ENCODE results near the gene KRTAP17-1.
"Not testable (repeated sequence)": the region's sequence is repeated elsewhere in the genome, so short reads cannot be mapped to it uniquely, and the experiment has no call there.

Gene KRTAP17-1

DNA sequence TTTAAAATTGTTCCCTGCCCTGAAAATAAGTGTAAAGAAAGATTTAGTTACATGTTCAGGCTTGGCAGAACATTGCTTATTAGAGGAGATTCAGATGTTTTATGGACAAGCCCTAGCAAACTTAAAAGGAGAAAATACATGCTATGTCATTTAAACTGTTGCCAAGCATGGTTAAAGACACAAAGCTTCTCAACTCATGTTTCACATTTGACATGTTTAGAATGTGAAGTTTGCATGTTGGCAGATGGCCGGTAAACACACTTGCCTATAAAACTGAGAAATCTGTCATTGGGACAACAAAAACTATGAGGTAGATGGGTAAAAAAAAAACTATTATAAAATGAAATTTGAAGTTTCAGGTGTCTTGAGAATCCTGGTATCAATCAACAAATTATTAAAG is 18.7 kb downstream of the KRTAP17-1 start:
- H3K4me3 ChIP-seq (ENCODE audit: low read depth, low read length) = no peak overlapping the region
- peaks cover 89% of the 10 kb centered on the region for H3K27me3 ChIP-seq (ENCODE audit: insufficient read depth, low read depth, severe bottlenecking)
- no peaks in the 10 kb centered on the region for H3K36me3 ChIP-seq
- H3K27ac ChIP-seq = no peak overlapping the region
- TF ChIP-seq, protein P1, sequence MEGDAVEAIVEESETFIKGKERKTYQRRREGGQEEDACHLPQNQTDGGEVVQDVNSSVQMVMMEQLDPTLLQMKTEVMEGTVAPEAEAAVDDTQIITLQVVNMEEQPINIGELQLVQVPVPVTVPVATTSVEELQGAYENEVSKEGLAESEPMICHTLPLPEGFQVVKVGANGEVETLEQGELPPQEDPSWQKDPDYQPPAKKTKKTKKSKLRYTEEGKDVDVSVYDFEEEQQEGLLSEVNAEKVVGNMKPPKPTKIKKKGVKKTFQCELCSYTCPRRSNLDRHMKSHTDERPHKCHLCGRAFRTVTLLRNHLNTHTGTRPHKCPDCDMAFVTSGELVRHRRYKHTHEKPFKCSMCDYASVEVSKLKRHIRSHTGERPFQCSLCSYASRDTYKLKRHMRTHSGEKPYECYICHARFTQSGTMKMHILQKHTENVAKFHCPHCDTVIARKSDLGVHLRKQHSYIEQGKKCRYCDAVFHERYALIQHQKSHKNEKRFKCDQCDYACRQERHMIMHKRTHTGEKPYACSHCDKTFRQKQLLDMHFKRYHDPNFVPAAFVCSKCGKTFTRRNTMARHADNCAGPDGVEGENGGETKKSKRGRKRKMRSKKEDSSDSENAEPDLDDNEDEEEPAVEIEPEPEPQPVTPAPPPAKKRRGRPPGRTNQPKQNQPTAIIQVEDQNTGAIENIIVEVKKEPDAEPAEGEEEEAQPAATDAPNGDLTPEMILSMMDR (IDR thresholded peaks at IDR 0.05; ENCODE audit: low read depth, low read length) = no peak
- DNase-seq = no peak
- H3K9me3 ChIP-seq (ENCODE audit: severe bottlenecking) = peaks cover 3% of the 10 kb centered on the region

DNA sequence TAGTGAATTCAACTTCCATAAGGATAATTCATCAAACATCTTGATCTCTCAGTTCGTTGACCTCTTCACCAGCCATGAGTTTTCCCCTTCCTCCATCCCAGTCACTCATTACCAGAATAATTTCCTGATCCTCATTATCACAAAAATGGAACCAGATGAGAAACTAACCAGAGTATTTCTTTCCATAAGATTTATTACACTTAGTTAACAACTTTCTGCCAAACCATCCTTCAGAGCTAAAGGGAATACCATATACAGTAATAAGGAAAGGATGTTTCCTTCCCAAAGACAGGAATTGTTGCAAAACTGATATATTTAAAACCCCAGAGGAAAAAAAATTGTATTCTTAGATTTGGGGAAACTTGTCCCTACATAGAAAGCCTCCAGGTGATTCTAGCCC is 21.5 kb downstream of the KRTAP17-1 start:
- no peaks in the 10 kb centered on the region for H3K9me3 ChIP-seq (ENCODE audit: severe bottlenecking)
- no peak overlapping the region for H3K4me3 ChIP-seq (ENCODE audit: low read depth, low read length)

GRCh38 chr17:41287050-41287449 is 28.5 kb downstream of the KRTAP17-1 start:
- Histone ChIP-seq H3K9me3 (ENCODE audit: severe bottlenecking) (no peaks in the 10 kb centered on the region), H3K27me3 (ENCODE audit: insufficient read depth, low read depth, severe bottlenecking) (peaks cover 94% of the 10 kb centered on the region), H3K27ac (no peak overlapping the region), H3K36me3 (no peaks in the 10 kb centered on the region), H3K4me3 (ENCODE audit: low read depth, low read length) (no peak overlapping the region)
- TF ChIP-seq, protein P1 (IDR thresholded peaks at IDR 0.05; ENCODE audit: low read depth, low read length) = no peak
- DNase-seq = no peak

More for the DNA sequence above, 21.5 kb downstream of the KRTAP17-1 start:
- Histone ChIP-seq H3K27ac (no peak overlapping the region), H3K36me3 (no peaks in the 10 kb centered on the region), H3K27me3 (ENCODE audit: insufficient read depth, low read depth, severe bottlenecking) (peaks cover 93% of the 10 kb centered on the region)
- DNase-seq = no peak
- TF ChIP-seq, protein P1 (IDR thresholded peaks at IDR 0.05; ENCODE audit: low read depth, low read length) = no peak

DNA sequence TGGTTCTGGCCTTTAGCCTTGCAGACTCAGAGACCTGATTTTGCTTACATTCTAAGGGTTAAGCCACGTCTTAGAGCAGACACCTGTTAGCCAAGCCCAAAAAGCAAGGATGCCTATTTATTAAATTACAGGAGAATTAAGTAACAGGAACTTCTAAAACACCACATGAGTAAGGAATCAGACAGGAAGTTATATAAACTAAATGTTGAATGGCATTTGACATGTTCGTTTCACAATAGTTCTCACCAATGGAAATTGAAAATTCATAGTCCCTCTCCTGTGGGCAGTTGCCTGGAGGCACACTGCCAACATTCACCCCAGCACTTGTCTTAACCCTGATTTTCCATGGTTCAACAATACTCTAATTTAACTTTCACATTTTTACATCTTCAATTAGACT is 31.0 kb downstream of the KRTAP17-1 start:
- Histone ChIP-seq H3K27me3 (ENCODE audit: insufficient read depth, low read depth, severe bottlenecking) (peaks cover 90% of the 10 kb centered on the region), H3K9me3 (ENCODE audit: severe bottlenecking) (no peaks in the 10 kb centered on the region), H3K27ac (no peak overlapping the region), H3K4me3 (ENCODE audit: low read depth, low read length) (no peak overlapping the region), H3K36me3 (no peaks in the 10 kb centered on the region)
- no peak for DNase-seq
- TF ChIP-seq, protein P1 (IDR thresholded peaks at IDR 0.05; ENCODE audit: low read depth, low read length) = no peak

GRCh38 chr17:41284043-41284442 is 31.5 kb downstream of the KRTAP17-1 start:
- no peak for DNase-seq
- TF ChIP-seq, protein P1 (IDR thresholded peaks at IDR 0.05; ENCODE audit: low read depth, low read length) = no peak
- peaks cover 87% of the 10 kb centered on the region for H3K27me3 ChIP-seq (ENCODE audit: insufficient read depth, low read depth, severe bottlenecking)
- H3K27ac ChIP-seq = no peak overlapping the region
- no peaks in the 10 kb centered on the region for H3K9me3 ChIP-seq (ENCODE audit: severe bottlenecking)
- no peaks in the 10 kb centered on the region for H3K36me3 ChIP-seq
- no peak overlapping the region for H3K4me3 ChIP-seq (ENCODE audit: low read depth, low read length)

GRCh38 chr17:41278176-41278955 is 37.1 kb downstream of the KRTAP17-1 start:
- H3K27ac ChIP-seq = no peak overlapping the region
- DNase-seq = no peak
- H3K36me3 ChIP-seq = no peaks in the 10 kb centered on the region
- TF ChIP-seq, protein P1 (IDR thresholded peaks at IDR 0.05; ENCODE audit: low read depth, low read length) = no peak
- peaks cover 66% of the 10 kb centered on the region for H3K27me3 ChIP-seq (ENCODE audit: insufficient read depth, low read depth, severe bottlenecking)
- H3K9me3 ChIP-seq (ENCODE audit: severe bottlenecking) = no peaks in the 10 kb centered on the region
- no peak overlapping the region for H3K4me3 ChIP-seq (ENCODE audit: low read depth, low read length)

- H3K4me3 ChIP-seq (ENCODE audit: low read depth, low read length); DNase-seq; H3K27ac ChIP-seq; H3K9me3 ChIP-seq (ENCODE audit: severe bottlenecking); H3K36me3 ChIP-seq: not testable (repeated sequence)
- peaks cover 44% of the 10 kb centered on the region for H3K27me3 ChIP-seq (ENCODE audit: insufficient read depth, low read depth, severe bottlenecking)
Observed at GRCh38 chr17:41275648-41276190, 39.8 kb downstream of the KRTAP17-1 start, which contains the start of gene KRTAP9-7. Gene KRTAP9-7, plus strand, starts transcription at chr17:41275698. Its CDS starts 0 bp downstream, at chr17:41275698.
